Activated gamma-delta T cell treated with anti-CD3 and anti-CD28 coated beads, Interleukin-2, amount 50 U/mL, for 16 hours (primary cell): ENCODE measurements around the gene OR5K2.
A peak's percentile ranks its signal among the peaks of the same experiment; 100 is the strongest.

Source experiments
- DNase-seq: peaks from one replicate; pipeline ENCODE4 v3.0.0-alpha.2; 2020; ENCODE audit warnings: low read depth

Gene OR5K2

GRCh38 chr3:98497381-98497780 is at the start of gene OR5K2:
Gene OR5K2, plus strand, starts transcription at chr3:98497681. Its CDS starts 0 bp downstream, at chr3:98497681.
- DNase-seq: no peak

- DNase-seq: no peak
Measured at GRCh38 chr3:98449606-98450193, 47.8 kb upstream of the OR5K2 start.

DNA sequence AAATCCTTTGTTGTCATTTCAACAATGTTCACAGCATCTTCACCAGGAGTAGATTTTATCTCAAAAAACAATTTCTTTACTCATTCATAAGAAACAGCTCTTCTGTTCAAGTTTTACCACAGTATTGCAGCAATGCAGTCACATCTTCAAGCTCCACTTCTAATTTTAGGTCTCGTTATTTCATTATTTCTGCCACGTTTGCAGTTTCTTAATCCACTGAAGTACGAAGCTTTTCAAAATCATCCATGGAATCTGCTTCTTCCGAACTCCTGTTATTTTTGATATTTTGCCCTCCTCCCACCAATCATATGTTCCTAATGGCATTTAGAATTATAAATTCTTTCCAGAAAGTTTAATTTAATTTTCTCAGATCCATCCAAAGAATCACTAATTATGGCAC is 47.1 kb upstream of the OR5K2 start:
- no peak for DNase-seq

- DNase-seq: no peak
Measured at GRCh38 chr3:98453827-98454226, 43.7 kb upstream of the OR5K2 start.

- DNase-seq: no peak
Measured at GRCh38 chr3:98454929-98455328, 42.6 kb upstream of the OR5K2 start.

DNA sequence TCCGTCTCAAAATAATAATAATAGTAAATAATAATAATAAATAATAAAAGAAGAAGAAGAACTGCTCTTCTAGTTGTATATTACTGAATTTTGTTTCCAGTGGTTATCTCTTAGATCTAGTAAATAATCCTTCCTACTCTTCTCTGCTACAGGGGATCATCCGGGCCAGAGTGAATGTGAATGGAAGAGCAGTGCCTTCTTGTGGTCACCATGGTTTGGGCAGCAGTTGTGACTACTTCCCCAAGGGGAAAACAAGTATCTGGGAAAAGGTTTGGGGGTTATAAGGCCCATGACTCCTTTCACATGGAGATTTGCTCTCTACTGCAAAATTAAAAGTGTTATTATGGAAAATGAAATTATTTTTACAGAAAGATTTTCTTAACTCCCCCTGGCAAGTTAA is 39.9 kb upstream of the OR5K2 start:
- DNase-seq: no peak

DNA sequence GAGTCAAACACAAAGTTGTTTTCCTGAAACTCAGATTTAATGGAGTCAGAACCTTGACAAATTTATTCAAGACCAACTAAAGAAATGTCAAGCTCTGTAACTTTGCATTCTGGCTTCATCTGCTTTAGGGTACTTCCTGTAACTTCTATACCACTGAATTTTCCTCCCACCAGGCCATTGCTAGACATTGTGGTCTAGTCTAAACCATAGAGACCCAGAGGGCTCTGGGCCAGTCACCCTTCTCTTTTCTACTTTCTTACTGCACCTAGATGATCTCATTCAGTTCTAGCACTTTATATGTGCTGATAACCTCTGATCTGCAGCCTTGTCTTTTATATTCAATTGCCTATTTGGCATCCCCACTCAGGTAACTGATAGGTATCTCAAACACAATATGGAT is 37.3 kb upstream of the OR5K2 start:
- no peak for DNase-seq

GRCh38 chr3:98462901-98463300 is 34.6 kb upstream of the OR5K2 start, which contains the start of gene OR5K1:
Gene OR5K1, plus strand, starts transcription at chr3:98463201. Its CDS starts 6,376 bp downstream, at chr3:98469577.
- DNase-seq: no peak

DNA sequence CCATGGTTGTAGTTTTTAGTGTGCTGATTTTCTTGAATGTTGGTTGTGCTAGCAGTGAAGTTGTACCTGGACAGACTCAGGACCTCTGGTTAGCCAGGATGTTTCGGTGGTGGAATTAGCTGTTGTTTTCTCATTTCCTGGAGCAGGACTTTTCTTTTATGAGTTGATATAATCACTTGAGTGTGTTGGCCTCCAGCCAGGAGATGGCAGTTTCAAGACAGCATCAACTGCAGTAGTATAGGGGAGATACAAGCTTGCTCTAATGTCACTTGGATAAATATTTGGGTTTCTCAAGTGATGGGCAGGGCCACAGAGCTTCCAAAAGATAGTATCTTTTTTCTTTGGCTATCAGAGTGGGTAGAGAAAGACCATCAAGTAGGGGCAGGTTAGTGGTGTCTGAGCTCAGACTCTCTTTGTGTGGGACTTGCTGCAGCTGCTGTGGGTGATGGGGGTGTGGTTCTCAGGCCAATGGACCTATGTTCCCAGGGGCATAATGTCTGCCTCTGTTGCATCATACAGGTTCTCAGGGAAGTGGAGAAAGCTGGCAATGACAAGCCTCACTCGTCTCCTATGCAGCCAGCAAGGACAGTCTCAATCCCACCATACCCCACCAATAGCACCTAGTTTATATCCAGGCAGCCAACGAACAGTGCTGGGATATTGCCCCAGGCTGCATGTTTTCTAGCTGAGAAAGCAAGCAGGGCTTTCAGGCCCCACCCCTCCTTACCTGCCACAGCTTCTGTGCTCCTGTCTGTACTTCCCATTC is 14.6 kb upstream of the OR5K2 start:
- DNase-seq: no peak

DNA sequence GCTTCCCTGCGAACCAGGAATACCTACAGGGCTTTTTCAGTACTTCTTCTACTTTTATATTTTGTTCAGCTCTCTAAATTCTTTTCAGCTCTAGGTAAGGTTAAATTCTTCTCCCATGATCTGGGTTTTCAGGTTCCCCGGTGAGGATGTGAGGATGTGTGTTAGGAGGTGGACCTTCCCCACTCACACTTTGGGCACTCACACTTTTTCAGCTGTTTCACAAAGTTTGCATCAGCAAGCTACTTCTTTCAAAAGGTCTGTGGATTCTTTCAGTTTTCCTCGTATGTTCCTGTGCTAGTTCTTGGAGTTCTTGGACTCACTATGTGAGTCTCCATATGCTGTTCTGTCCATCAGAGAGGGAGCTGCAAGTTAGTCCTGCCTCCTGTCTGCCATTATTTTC is 13.9 kb upstream of the OR5K2 start:
- DNase-seq: no peak

- no peak for DNase-seq
Measured at GRCh38 chr3:98500019-98500418, 2.5 kb downstream of the OR5K2 start.

- no peak for DNase-seq
Measured at GRCh38 chr3:98501270-98501669, 3.8 kb downstream of the OR5K2 start.

- DNase-seq: no peak
Measured at GRCh38 chr3:98501863-98502576, 4.5 kb downstream of the OR5K2 start.

DNA sequence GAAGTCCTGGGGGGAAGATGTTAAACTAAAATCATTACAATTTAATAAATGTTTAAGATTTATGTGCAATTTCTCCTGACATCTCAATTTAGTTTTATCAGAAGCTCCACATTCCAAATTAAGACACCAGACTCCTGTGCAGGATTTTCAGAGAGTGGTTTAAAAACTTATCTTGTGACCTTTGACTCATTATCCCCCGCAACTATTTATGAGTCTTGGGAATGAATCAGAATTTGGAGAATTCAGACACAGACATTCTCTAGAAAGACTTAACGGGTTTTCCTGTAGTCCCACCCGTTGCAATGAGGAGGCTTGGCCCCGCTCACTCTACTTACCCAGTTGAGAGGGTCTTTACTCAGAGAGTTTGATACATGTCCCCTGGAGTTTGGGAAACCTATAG is 7.1 kb downstream of the OR5K2 start:
- DNase-seq: no peak

GRCh38 chr3:98508582-98508981 is 11.1 kb downstream of the OR5K2 start:
- DNase-seq: no peak

DNA sequence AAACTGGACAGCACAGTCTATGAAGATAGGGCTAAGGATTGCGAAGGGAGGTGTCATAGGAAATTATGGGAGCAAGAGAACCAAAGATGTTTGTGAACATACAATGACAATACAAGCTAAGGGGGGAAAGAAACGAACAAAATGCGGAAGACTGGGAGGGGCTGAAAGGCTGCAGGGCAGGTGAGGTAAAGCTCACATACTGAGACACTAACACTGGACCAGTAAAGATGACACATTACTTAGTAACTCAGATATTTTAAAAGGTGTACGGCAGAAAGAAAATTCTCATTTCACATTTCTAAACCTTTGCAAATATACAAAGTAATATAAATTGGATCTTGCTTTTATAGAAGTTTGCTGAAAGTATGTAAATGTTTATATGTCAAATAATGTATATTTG is 15.1 kb downstream of the OR5K2 start:
- DNase-seq: no peak

GRCh38 chr3:98513091-98513511 is 15.6 kb downstream of the OR5K2 start:
- DNase-seq: no peak

DNA sequence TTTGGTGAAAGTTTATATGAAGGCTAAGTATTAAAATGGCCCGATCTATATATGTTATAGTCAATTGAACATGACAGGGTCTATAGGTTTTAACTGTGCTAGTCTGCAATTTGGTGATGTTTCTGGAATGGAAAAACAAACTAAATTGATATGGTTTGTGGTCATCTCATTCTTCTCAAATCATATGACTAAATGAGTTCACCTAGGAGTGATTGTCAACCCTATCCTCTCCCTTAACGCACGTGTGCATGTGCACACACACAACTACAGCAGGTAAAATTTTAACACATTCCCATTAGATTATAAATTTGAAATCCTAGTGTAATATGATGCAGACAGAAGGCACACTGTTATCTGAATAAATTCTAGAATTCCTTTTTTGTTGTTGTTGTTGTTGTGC is 16.3 kb downstream of the OR5K2 start:
- DNase-seq: no peak

GRCh38 chr3:98514948-98515347 is 17.5 kb downstream of the OR5K2 start:
- DNase-seq: no peak

DNA sequence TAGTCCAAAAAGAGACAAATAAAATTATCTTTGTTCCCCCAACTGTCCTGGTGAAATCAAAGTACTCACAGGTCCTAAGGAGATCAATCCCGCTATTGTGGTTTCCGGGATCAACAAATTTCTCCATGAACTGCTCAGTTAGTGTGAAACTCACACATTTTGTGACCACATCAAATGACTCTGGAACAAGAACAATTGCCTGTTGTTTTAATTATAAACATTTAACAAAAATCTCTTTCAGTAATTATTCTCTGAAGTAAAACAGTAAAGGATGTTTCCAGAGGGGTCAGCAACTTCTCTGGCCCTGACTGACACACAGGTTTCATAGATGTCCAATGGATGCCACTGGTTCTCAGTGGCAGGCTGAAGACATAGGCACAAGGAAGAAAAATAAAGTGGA is 21.3 kb downstream of the OR5K2 start:
- DNase-seq: no peak

GRCh38 chr3:98519351-98519750 is 21.9 kb downstream of the OR5K2 start:
- DNase-seq: no peak

DNA sequence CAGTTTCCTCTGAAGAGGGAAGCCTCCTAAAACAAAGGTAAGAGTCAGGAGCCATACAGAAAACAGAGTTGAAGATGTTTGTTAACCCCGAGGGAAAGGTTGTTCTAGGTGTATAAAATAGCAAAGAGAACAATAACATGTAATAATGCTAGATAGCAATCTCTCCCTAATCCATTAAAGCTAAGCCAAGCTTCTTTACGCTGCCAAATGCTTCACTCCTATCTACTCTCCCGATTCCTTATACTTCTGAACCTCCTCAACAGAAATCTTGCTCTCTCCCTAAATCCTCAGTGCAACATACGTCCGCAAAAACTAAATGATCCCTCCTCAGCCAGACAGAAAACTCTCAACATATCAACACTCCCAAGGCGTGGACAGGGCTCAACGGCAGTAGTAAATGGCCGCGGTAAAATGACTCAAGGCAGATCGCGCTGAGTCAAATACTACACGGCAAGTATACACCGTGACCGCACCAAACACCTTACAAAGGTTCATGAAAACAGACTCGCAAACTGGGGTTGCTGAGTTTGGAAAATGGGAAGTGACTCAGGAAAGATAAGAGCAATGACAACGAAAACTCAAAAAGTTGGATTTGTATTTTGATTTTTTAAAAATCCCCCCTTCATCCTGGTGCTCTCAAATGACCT is 24.5 kb downstream of the OR5K2 start:
- peak; percentile 40 for DNase-seq
